H1 (cell line): ENCODE results near the gene TMEM255B. TPM values are rescaled to one million over a fixed set of nuclear protein-coding genes. Genes with fewer than 3 reads are reported as not detected.

Source experiments
- CHD2 ChIP-seq: IDR thresholded peaks from 2 replicates; pipeline ENCODE4 v1.6.1; 2012; ENCODE audit warnings: low read length, improper control_type of control experiment
- RBBP5 ChIP-seq: IDR thresholded peaks from 2 replicates; pipeline ENCODE4 v1.7.1; 2012; ENCODE audit warnings: low read depth, mild to moderate bottlenecking, inconsistent platforms, low read length, moderate library complexity, borderline replicate concordance
- TAF7 ChIP-seq: optimal IDR thresholded peaks from 2 replicates; pipeline ENCODE3; 2011; ENCODE audit warnings: low read depth, mild to moderate bottlenecking, inconsistent platforms, low read length, moderate library complexity, borderline replicate concordance
- polyA plus RNA-seq, 7 experiments: library from polyadenylated mRNA; depleted of rRNA in 3 of 7; stranded (reverse) in 5 of 7; unstranded in 2 of 7; fragments of >200 nt in 5 of 7; fragments of 200-250 nt in 2 of 7; gene quantifications; 1 replicate in 5 of 7; 2 replicates in 1 of 7; 4 replicates in 1 of 7; pipeline versions ENCODE4 v1.2.1 to v1.2.3, GENCODE V29; 2011 to 2013; ENCODE audit warnings: missing spikeins in 2 of 7, mixed read lengths in 2 of 7
- total RNA-seq: library from RNA; stranded (reverse); fragmentation: NEBNext Ultra II Directional; extraction: Animal tissue kit (Norgen Biotek cat#: 25700); gene quantifications from 2 replicates; pipeline ENCODE4 v1.2.1, GENCODE V29; 2021
- TF ChIP-seq, protein P1 (sequence below): fragments of 300-600 bp; sonication (generic); IDR thresholded peaks from 2 replicates; pipeline ENCODE4 v1.7.1; 2012; ENCODE audit warnings: low read length, moderate library complexity, mild to moderate bottlenecking, inconsistent platforms; ENCODE audit not compliant: insufficient replicate concordance
- TF ChIP-seq, protein P2 (sequence below): IDR thresholded peaks from 2 replicates; pipeline ENCODE4 v1.6.1; 2012; ENCODE audit warnings: low read length, inconsistent platforms
- TF ChIP-seq, protein P3 (sequence below), 3 experiments: IDR thresholded peaks; 1 replicate in 2 of 3; 2 replicates in 1 of 3; pipeline versions ENCODE4 v1.5.1 to v1.6.1; 2011; ENCODE audit warnings: low read length in 3 of 3, mild to moderate bottlenecking in 3 of 3, inconsistent platforms in 2 of 3, low read depth in 1 of 3, moderate library complexity in 1 of 3; ENCODE audit not compliant: insufficient read depth in 1 of 3; ENCODE audit errors: control extremely low read depth in 1 of 3

Gene TMEM255B
- total and polyA plus RNA-seq, 2 of the 8 experiments (the other 6 are each of a cell fraction or from before 2014, with no cell fraction given) = 3.4 to 4.4 TPM

DNA sequence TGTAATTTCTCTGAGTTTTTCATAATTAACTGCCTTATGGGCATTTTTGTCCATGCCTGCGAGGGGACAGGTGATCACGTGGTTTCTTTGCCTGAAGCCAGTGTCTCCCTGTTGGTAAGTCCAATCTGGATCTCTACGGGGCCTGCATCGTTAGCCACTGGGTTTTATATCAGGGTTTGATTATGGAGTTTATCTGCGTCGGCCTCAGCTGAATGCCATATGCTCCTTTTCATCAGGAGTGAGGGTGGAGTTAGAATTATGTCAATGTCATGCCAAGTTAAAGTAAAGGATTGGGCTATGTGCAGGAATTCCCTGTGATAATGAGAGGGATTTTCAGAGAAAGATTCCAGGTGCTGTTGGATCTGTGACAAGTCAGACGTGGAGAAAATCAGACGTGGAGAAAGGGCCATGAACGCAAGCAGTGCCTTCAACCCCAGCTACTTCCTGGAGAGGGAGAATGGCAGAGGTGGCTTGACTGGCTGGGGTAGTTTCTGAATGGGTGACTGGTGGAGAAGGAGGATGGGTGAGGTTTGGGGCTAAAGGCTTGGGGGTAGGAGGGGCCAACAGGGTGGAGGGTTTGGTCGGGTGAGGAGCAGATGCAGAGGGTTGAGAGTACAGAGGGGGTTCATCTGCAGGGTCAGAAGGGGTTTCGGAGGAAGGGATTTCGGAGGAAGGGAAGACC is 24.3 kb downstream of the TMEM255B start (continued):
- TF ChIP-seq, protein P1, sequence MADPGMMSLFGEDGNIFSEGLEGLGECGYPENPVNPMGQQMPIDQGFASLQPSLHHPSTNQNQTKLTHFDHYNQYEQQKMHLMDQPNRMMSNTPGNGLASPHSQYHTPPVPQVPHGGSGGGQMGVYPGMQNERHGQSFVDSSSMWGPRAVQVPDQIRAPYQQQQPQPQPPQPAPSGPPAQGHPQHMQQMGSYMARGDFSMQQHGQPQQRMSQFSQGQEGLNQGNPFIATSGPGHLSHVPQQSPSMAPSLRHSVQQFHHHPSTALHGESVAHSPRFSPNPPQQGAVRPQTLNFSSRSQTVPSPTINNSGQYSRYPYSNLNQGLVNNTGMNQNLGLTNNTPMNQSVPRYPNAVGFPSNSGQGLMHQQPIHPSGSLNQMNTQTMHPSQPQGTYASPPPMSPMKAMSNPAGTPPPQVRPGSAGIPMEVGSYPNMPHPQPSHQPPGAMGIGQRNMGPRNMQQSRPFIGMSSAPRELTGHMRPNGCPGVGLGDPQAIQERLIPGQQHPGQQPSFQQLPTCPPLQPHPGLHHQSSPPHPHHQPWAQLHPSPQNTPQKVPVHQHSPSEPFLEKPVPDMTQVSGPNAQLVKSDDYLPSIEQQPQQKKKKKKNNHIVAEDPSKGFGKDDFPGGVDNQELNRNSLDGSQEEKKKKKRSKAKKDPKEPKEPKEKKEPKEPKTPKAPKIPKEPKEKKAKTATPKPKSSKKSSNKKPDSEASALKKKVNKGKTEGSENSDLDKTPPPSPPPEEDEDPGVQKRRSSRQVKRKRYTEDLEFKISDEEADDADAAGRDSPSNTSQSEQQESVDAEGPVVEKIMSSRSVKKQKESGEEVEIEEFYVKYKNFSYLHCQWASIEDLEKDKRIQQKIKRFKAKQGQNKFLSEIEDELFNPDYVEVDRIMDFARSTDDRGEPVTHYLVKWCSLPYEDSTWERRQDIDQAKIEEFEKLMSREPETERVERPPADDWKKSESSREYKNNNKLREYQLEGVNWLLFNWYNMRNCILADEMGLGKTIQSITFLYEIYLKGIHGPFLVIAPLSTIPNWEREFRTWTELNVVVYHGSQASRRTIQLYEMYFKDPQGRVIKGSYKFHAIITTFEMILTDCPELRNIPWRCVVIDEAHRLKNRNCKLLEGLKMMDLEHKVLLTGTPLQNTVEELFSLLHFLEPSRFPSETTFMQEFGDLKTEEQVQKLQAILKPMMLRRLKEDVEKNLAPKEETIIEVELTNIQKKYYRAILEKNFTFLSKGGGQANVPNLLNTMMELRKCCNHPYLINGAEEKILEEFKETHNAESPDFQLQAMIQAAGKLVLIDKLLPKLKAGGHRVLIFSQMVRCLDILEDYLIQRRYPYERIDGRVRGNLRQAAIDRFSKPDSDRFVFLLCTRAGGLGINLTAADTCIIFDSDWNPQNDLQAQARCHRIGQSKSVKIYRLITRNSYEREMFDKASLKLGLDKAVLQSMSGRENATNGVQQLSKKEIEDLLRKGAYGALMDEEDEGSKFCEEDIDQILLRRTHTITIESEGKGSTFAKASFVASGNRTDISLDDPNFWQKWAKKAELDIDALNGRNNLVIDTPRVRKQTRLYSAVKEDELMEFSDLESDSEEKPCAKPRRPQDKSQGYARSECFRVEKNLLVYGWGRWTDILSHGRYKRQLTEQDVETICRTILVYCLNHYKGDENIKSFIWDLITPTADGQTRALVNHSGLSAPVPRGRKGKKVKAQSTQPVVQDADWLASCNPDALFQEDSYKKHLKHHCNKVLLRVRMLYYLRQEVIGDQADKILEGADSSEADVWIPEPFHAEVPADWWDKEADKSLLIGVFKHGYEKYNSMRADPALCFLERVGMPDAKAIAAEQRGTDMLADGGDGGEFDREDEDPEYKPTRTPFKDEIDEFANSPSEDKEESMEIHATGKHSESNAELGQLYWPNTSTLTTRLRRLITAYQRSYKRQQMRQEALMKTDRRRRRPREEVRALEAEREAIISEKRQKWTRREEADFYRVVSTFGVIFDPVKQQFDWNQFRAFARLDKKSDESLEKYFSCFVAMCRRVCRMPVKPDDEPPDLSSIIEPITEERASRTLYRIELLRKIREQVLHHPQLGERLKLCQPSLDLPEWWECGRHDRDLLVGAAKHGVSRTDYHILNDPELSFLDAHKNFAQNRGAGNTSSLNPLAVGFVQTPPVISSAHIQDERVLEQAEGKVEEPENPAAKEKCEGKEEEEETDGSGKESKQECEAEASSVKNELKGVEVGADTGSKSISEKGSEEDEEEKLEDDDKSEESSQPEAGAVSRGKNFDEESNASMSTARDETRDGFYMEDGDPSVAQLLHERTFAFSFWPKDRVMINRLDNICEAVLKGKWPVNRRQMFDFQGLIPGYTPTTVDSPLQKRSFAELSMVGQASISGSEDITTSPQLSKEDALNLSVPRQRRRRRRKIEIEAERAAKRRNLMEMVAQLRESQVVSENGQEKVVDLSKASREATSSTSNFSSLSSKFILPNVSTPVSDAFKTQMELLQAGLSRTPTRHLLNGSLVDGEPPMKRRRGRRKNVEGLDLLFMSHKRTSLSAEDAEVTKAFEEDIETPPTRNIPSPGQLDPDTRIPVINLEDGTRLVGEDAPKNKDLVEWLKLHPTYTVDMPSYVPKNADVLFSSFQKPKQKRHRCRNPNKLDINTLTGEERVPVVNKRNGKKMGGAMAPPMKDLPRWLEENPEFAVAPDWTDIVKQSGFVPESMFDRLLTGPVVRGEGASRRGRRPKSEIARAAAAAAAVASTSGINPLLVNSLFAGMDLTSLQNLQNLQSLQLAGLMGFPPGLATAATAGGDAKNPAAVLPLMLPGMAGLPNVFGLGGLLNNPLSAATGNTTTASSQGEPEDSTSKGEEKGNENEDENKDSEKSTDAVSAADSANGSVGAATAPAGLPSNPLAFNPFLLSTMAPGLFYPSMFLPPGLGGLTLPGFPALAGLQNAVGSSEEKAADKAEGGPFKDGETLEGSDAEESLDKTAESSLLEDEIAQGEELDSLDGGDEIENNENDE = no peak
- TF ChIP-seq, protein P2, sequence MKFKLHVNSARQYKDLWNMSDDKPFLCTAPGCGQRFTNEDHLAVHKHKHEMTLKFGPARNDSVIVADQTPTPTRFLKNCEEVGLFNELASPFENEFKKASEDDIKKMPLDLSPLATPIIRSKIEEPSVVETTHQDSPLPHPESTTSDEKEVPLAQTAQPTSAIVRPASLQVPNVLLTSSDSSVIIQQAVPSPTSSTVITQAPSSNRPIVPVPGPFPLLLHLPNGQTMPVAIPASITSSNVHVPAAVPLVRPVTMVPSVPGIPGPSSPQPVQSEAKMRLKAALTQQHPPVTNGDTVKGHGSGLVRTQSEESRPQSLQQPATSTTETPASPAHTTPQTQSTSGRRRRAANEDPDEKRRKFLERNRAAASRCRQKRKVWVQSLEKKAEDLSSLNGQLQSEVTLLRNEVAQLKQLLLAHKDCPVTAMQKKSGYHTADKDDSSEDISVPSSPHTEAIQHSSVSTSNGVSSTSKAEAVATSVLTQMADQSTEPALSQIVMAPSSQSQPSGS = no peak
- TF ChIP-seq TAF7 (no peak), CHD2 (no peak), RBBP5 (no peak)
- TF ChIP-seq, protein P3, sequence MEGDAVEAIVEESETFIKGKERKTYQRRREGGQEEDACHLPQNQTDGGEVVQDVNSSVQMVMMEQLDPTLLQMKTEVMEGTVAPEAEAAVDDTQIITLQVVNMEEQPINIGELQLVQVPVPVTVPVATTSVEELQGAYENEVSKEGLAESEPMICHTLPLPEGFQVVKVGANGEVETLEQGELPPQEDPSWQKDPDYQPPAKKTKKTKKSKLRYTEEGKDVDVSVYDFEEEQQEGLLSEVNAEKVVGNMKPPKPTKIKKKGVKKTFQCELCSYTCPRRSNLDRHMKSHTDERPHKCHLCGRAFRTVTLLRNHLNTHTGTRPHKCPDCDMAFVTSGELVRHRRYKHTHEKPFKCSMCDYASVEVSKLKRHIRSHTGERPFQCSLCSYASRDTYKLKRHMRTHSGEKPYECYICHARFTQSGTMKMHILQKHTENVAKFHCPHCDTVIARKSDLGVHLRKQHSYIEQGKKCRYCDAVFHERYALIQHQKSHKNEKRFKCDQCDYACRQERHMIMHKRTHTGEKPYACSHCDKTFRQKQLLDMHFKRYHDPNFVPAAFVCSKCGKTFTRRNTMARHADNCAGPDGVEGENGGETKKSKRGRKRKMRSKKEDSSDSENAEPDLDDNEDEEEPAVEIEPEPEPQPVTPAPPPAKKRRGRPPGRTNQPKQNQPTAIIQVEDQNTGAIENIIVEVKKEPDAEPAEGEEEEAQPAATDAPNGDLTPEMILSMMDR (IDR thresholded peaks at IDR 0.05; ENCODE audit: control extremely low read depth in 1 of 3, insufficient read depth in 1 of 3, low read depth in 1 of 3, low read length in 3 of 3) = no peak
